ENCODE data around the gene RHOBTB1.

DNA sequence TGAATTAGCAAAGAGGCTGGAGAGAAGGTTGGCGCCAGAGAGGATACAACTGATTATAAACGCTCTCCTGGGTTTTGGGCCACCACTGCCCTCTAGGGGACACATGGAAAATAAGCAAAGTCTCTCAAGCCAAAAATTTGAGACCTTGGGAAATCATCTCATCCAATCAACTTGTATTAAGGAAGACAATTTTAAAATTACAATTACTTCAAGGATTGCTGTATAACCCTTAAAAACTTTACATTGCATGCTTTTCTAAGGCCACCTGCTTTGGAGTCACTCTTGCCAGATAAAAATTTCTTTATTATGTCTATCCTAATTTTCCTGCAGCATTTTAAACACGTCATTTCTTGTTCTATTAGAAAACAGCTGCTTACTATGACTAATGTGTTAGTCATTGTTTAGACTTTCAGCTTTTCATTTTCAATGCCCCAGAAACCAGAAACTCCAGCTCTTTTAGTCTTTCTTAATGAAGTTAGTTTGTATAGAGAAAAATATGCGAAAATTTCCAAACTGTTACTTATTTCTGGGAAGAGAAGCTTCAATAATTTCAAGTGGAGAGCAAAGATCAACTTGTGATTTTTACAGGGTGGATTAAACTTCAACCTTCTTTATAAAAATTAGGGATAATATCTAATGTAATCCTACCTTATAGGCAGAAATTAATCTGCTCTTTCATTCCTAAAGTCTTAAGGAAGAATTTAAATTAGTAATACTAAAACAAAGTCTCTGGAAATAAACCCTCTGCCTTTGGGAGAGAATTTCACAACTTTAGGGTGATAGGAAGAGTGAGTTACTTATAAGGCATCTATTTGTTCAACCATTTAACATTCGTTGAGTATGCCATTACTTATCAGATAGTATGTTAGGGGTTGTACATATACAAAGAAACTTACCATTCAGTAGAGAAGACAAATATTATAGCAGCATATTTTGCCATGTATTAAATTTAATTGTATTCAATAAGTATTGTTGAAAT, 20.6 kb upstream of the RHOBTB1 start:
- TF ChIP-seq POLR2A (IDR thresholded peaks at IDR 0.05; ENCODE audit: low read depth, low read length): no peak
- no peak for TF ChIP-seq POLR2AphosphoS5 (IDR thresholded peaks at IDR 0.05; ENCODE audit: low read depth, low read length)

Measured in GM12892 (cell line).